Omental fat pad (tissue), 4 donors: Measurements from ENCODE around the gene RIBC2. TPM values are rescaled to one million over a fixed set of nuclear protein-coding genes. Genes with fewer than 3 reads are reported as not detected.
"Not testable (repeated sequence)": the region's sequence is repeated elsewhere in the genome, so short reads cannot be mapped to it uniquely, and the experiment has no call there.

ENCODE experiments used
- ATAC-seq: fragments of 150-250 bp; one replicate; pipeline ENCODE4 v1.9.1; 2016; ENCODE audit warnings: mild to moderate bottlenecking, moderate library complexity; ENCODE audit not compliant: low FRiP score
- DNase-seq: peaks from one replicate; pipeline ENCODE4 v3.0.0-alpha.2; 2019; ENCODE audit warnings: low spot score
- CTCF ChIP-seq, 3 donors: fragments of 450-650 bp; IDR thresholded peaks; one replicate each; pipeline ENCODE4 v1.5.1; 2016 to 2017; ENCODE audit warnings: antibody characterized with exemption in 3 of 3, mild to moderate bottlenecking in 3 of 3, moderate library complexity in 2 of 3
- total RNA-seq, 4 donors: library from RNA; depleted of rRNA; stranded (reverse); fragments of >200 nt; gene quantifications; one replicate each; pipeline ENCODE4 v1.1.0, GENCODE V29; 2016

Gene RIBC2
- total RNA-seq, 4 donors from 2014 or later, result 0.56 TPM; not detected in 3

GRCh38 chr22:45428391-45429385, 15.2 kb downstream of the RIBC2 start:
- TF ChIP-seq CTCF (IDR thresholded peaks at IDR 0.05), result no peak
- ATAC-seq (no peak), DNase-seq (no peak)

- DNase-seq, result no peak
- TF ChIP-seq CTCF (IDR thresholded peaks at IDR 0.05), result no peak
- no peak for ATAC-seq
Observed at GRCh38 chr22:45429424-45429823, 15.9 kb downstream of the RIBC2 start.

DNA sequence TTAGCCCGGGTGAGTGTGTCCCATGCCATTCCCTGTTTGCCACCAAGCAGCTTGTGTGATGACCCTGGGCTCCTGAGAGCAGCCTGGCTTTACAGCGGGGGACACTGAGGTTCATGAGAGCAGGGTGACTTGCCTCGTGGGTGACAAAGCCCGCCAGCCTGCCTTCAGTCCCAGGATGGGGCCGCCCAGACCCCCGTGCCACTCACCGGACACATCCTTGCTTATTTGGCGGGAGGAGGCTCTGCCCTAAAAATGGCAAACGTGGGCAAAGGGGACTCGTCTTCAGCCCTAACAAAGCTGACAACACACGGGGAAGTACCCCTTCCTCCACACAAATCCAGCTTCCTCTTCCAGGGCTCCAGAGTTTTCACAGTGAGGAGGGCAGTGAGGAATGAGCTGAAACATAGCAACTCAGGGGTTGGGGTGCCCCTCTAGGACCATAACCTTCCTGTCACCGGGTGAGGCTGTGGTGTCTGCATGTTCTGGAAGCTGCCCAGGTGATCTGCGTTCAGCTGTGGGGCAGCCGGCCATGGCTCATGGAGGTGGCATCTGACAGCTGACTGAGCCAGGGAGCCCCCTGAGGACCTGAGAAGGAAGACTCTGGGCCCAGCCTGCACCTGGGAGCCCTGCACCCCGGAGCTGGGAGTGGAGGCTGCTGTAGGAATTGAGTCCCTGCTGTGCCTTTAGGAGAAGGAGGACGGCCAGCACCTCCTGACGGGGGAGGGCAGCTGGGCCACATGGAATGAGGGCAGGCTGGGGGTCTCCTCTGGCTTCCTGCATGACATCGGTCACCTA, 16.7 kb downstream of the RIBC2 start:
- TF ChIP-seq CTCF (IDR thresholded peaks at IDR 0.05), result no peak
- ATAC-seq (no peak), DNase-seq (no peak)

- no peak for DNase-seq
- TF ChIP-seq CTCF (IDR thresholded peaks at IDR 0.05), result no peak
- ATAC-seq, result no peak
Observed at GRCh38 chr22:45430871-45431270, 17.4 kb downstream of the RIBC2 start.

- DNase-seq (no peak), ATAC-seq (no peak)
Observed at GRCh38 chr22:45434981-45435380, 21.5 kb downstream of the RIBC2 start.

DNA sequence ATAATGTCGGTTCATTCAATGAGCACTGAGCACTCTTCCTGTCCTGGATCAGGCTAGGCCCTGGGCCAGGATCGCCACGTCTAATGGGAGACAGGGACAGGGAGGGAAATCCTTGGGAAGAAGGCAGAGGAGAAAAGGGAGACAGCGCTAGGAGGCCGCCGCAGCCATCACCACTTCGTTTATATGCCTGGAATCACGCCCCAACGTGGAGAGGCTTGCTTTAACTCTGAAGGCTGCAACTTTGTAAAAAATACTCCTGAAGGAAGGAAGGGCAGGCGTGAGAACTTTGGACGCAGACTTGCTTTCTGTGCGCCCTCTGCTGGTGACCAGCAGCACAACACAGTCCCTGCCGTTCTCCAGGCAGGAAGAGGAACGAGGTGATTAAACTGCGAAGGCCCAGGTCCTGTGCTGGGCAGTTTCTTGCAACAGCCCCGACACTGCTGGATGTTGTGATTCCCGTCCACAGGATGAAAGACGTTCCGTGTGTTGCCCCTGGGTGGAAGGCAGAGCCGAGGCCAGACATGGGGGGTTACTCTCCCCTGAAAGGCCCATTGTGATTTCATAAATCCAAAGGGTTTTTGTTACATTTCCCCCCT, 22.1 kb downstream of the RIBC2 start:
- ATAC-seq, result peak; percentile 83
- peak in 2 of 3 donors; percentile 79 to 96 for TF ChIP-seq CTCF (IDR thresholded peaks at IDR 0.05)
- peak; percentile 81 for DNase-seq

More at GRCh38 chr22:45434981-45435380, 21.5 kb downstream of the RIBC2 start:
- TF ChIP-seq CTCF (IDR thresholded peaks at IDR 0.05), result no peak

GRCh38 chr22:45436871-45437517, 23.5 kb downstream of the RIBC2 start:
- not testable (repeated sequence) for DNase-seq, ATAC-seq
